ENCODE results near the gene SLC35F1.

- TF ChIP-seq ELF4 (IDR thresholded peaks at IDR 0.05), result no peak
- TF ChIP-seq PKNOX1 (IDR thresholded peaks at IDR 0.05), result no peak
These were observed 389.3 kb downstream of the SLC35F1 start for GRCh38 chr6:118296129-118296901.
